Transverse colon (tissue), 4 donors: Measurements from ENCODE around the gene PSMG3. TPM values are rescaled to one million over a fixed set of nuclear protein-coding genes. Genes with fewer than 3 reads are reported as not detected.

Experiments
- DNase-seq: peaks from one replicate; pipeline ENCODE4 v3.0.0-alpha.2; 2019
- H3K27ac ChIP-seq, 4 donors: fragments of 200-600 bp; sonication (generic); 2 replicates each; pipeline ENCODE4 v1.5.1; 2016 to 2018; ENCODE audit warnings: inconsistent platforms in 4 of 4
- H3K27me3 ChIP-seq: fragments of 200-600 bp; sonication (generic); 2 replicates; pipeline ENCODE4 v1.5.1; 2017; ENCODE audit warnings: inconsistent platforms
- H3K36me3 ChIP-seq, 4 donors: fragments of 200-600 bp; sonication (generic); 2 replicates each; pipeline ENCODE4 v1.5.1; 2017 to 2019; ENCODE audit warnings: inconsistent platforms in 4 of 4
- H3K4me1 ChIP-seq, 4 donors: fragments of 200-600 bp; sonication (generic); 2 replicates each; pipeline ENCODE4 v1.5.1; 2017 to 2020; ENCODE audit warnings: inconsistent platforms in 4 of 4
- H3K4me3 ChIP-seq, 4 donors: fragments of 200-600 bp; sonication (generic); 1 replicate in 1 of 4; 2 replicates in 3 of 4; pipeline versions ENCODE4 v1.5.1 to v1.6.1; 2017 to 2019; ENCODE audit warnings: inconsistent platforms in 4 of 4
- H3K9me3 ChIP-seq, 2 donors: fragments of 200-600 bp; sonication (generic); 2 replicates each; pipeline ENCODE4 v1.5.1; 2017 to 2019; ENCODE audit warnings: inconsistent platforms in 2 of 2
- EP300 ChIP-seq: sonication (generic); formaldehyde crosslinking; IDR thresholded peaks from one replicate; pipeline ENCODE4 v1.6.1; 2017; ENCODE audit warnings: antibody characterized with exemption, low read depth
- POLR2A ChIP-seq: fragments of 450-650 bp; IDR thresholded peaks from one replicate; pipeline ENCODE4 v1.6.1; 2016; ENCODE audit warnings: antibody characterized with exemption, mild to moderate bottlenecking, moderate library complexity
- POLR2AphosphoS5 ChIP-seq, 3 donors: sonication (generic); formaldehyde crosslinking; IDR thresholded peaks; one replicate each; pipeline ENCODE4 v1.6.1; 2016; ENCODE audit warnings: antibody characterized with exemption in 3 of 3
- WGBS, 2 donors: methylation state at CpG; one replicate each; pipeline ENCODE4 v1.1.5; 2018; ENCODE audit warnings: low coverage in 1 of 2; 5-methylcytosine and 5-hydroxymethylcytosine counted together
- in situ Hi-C, 4 donors: fragments of 200-750 bp; cut with MboI; loops; one replicate each; pipeline versions ENCODE4 v1.15.0 to v1.15.1; 2017; ENCODE audit warnings: low sequenced_read_pairs in 3 of 4, low pct_ligation_motif_present in 1 of 4, low pct_unique_long_range_greater_than_20kb in 1 of 4
- intact Hi-C: fragments of 100-400 bp; cut with DNase I; formaldehyde crosslinking; loops from one replicate; pipeline ENCODE4 v1.15.1; 2023; ENCODE audit warnings: low total_unique reads
- total RNA-seq, 4 donors: library from RNA; depleted of rRNA; stranded (reverse); fragments of >200 nt; gene quantifications; one replicate each; pipeline ENCODE4 v1.1.0, GENCODE V29; 2016
- TF ChIP-seq, protein P1 (sequence below), 5 experiments: fragments of 200-600 bp in 3 of 5; fragments of 450-650 bp in 2 of 5; sonication (generic) in 3 of 5; IDR thresholded peaks; 1 replicate in 2 of 5; 2 replicates in 3 of 5; pipeline ENCODE4 v1.5.1; 2016 to 2017; ENCODE audit warnings: antibody characterized with exemption in 5 of 5, inconsistent platforms in 3 of 5, mild to moderate bottlenecking in 2 of 5, moderate library complexity in 1 of 5

The PSMG3 gene
- total RNA-seq, 4 donors from 2014 or later, result 7.1 to 41.9 (median 27.6) TPM

DNA sequence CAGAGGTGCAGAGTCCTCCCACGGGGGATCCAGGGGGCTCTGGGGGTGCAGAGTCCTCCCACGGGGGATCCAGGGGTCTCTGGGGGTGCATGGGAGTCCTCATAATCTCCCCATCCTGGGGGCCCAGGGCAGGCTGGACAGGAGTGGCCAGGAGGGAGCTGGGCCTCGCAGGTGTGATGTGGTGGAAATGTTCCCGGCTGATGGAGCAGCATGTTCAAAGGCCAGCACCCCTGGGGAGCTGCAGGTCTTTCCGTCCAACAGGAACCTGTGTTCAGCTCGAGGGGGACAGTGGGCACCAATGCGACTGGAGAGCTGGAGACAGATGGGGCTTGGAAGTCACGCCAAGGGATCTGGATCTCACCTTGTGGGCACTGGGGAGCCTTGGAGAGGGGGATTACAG, 38.5 kb upstream of the PSMG3 start:
- Histone ChIP-seq H3K9me3 (no peaks in the 10 kb centered on the region), H3K27ac (no peak overlapping the region), H3K36me3 (no peaks in the 10 kb centered on the region), H3K27me3 (peaks cover 52% of the 10 kb centered on the region), H3K4me1 (no peaks in the 10 kb centered on the region), H3K4me3 (no peak overlapping the region)
- no peak for TF ChIP-seq POLR2AphosphoS5 (IDR thresholded peaks at IDR 0.05)
- TF ChIP-seq, protein P1, sequence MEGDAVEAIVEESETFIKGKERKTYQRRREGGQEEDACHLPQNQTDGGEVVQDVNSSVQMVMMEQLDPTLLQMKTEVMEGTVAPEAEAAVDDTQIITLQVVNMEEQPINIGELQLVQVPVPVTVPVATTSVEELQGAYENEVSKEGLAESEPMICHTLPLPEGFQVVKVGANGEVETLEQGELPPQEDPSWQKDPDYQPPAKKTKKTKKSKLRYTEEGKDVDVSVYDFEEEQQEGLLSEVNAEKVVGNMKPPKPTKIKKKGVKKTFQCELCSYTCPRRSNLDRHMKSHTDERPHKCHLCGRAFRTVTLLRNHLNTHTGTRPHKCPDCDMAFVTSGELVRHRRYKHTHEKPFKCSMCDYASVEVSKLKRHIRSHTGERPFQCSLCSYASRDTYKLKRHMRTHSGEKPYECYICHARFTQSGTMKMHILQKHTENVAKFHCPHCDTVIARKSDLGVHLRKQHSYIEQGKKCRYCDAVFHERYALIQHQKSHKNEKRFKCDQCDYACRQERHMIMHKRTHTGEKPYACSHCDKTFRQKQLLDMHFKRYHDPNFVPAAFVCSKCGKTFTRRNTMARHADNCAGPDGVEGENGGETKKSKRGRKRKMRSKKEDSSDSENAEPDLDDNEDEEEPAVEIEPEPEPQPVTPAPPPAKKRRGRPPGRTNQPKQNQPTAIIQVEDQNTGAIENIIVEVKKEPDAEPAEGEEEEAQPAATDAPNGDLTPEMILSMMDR (IDR thresholded peaks at IDR 0.05), result no peak
- in situ Hi-C loops (no loop called here), intact Hi-C loops (no loop called here)
- WGBS, 2 donors, result 78% methylated on average over 7 of the region's 8 CpGs; no CpG with 5 or more reads in 1 of the 2 donors
- no peak for DNase-seq

DNA sequence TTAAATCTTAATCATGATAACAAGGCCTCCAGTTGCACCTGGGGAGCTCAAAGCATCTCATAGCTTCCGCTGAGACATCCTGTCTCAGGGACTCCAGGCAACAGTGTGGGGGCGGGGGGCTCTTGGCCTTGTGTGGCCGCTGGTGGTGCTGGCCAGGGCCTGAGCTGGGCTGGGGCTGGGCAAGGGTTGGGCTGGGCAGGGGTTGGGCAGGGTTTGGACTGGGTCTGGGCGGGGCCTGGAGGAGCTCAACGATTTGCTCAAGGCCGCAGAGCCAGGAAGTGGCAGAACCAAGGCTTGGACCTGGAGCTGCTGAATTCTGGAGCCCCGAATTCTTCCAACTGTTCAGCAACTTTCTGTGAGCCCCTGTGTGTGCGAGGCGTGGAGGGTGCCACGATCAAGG, 37.9 kb upstream of the PSMG3 start:
- Histone ChIP-seq H3K27ac (no peak overlapping the region), H3K9me3 (no peaks in the 10 kb centered on the region), H3K27me3 (peaks cover 55% of the 10 kb centered on the region), H3K4me1 (no peaks in the 10 kb centered on the region), H3K4me3 (no peak overlapping the region), H3K36me3 (no peaks in the 10 kb centered on the region)
- intact Hi-C loops, result no loop called here
- 67 to 80% methylated on average over 1 to 9 of the region's 10 CpGs for WGBS, 2 donors
- DNase-seq, result no peak
- TF ChIP-seq POLR2A (no peak), EP300 (no peak)
- in situ Hi-C loops, result no loop called here

DNA sequence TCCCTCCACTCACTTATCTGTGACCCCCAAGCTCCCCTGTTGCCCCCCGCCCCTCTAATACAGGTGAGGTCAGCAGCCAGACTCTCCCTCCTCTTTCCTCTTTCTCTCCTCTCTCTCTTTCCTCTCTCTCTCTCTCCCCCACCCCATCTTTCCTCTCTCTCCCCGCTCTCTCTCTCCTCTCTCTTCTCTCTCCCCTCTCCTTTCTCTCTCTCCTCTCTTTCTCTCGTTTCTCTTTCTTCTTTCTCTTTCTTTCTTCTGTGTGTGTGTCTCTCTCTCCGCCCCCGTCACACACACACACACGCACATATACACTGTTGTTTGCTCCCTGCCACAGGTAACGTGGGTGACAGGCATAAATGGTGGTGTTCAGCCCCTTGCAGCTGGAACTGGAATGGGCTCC, 37.2 kb upstream of the PSMG3 start:
- H3K9me3 ChIP-seq, result no peaks in the 10 kb centered on the region
- intact Hi-C loops (no loop called here), in situ Hi-C loops (no loop called here)
- no peaks in the 10 kb centered on the region for H3K4me1 ChIP-seq
- H3K36me3 ChIP-seq, result no peaks in the 10 kb centered on the region
- H3K27me3 ChIP-seq, result peaks cover 55% of the 10 kb centered on the region
- DNase-seq, result no peak
- no peak overlapping the region for H3K27ac ChIP-seq
- 49 to 52% methylated on average over 5 to 7 of the region's 7 CpGs for WGBS, 2 donors
- H3K4me3 ChIP-seq, result no peak overlapping the region
- TF ChIP-seq EP300 (no peak), POLR2AphosphoS5 (IDR thresholded peaks at IDR 0.05) (no peak), POLR2A (no peak)
- TF ChIP-seq, protein P1 (IDR thresholded peaks at IDR 0.05), result no peak

DNA sequence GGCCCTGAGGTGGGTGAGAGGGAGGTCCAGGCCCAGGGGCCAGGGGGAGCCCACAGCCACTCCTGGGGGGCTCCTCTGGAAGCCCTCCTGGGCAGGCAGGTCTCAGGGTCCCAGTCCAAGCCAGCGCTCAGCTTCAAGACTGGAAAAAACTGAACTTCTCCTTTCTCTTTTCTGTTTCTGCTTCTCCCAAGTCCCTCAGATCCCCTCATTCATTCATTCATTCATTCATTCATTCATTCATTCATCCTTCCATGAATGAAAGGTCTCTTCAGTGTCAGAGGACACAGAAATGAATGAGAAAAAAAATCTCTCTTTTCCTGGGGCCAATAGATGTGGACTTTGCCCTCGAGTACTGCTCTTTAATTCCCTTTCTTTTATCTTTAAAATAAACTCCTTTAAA, 34.6 kb upstream of the PSMG3 start:
- intact Hi-C loops, result no loop called here
- no peak overlapping the region for H3K27ac ChIP-seq
- WGBS, 2 donors, result 66 to 69% methylated on average over 2 of the region's 2 CpGs
- peaks cover 62% of the 10 kb centered on the region for H3K27me3 ChIP-seq
- TF ChIP-seq EP300 (no peak), POLR2AphosphoS5 (IDR thresholded peaks at IDR 0.05) (no peak), POLR2A (no peak)
- TF ChIP-seq, protein P1 (IDR thresholded peaks at IDR 0.05), result no peak
- no peaks in the 10 kb centered on the region for H3K4me1 ChIP-seq
- no peaks in the 10 kb centered on the region for H3K36me3 ChIP-seq
- in situ Hi-C loops, result no loop called here
- DNase-seq, result no peak
- no peak overlapping the region for H3K4me3 ChIP-seq
- H3K9me3 ChIP-seq, result no peaks in the 10 kb centered on the region
